Left ventricle myocardium inferior (tissue), 1 donor: ENCODE data around the gene RIOK1. TPM values are rescaled to one million over a fixed set of nuclear protein-coding genes. Genes with fewer than 3 reads are reported as not detected.

Source experiments
- DNase-seq: peaks from one replicate; pipeline ENCODE4 v3.0.0-alpha.2; 2020
- H3K27ac ChIP-seq: fragments of 200-600 bp; replicated peaks from 2 replicates; pipeline ENCODE4 v1.8.0; 2021
- H3K27me3 ChIP-seq: fragments of 200-600 bp; 2 replicates; pipeline ENCODE4 v1.8.0; 2021; ENCODE audit warnings: low read depth
- H3K36me3 ChIP-seq: fragments of 200-600 bp; 2 replicates; pipeline ENCODE4 v1.8.0; 2021
- H3K4me1 ChIP-seq: fragments of 200-600 bp; 2 replicates; pipeline ENCODE4 v1.8.0; 2021
- H3K4me3 ChIP-seq: fragments of 200-600 bp; 2 replicates; pipeline ENCODE4 v1.8.0; 2021; ENCODE audit warnings: mild to moderate bottlenecking, moderate library complexity
- H3K9me3 ChIP-seq: fragments of 200-600 bp; replicated peaks from 2 replicates; pipeline ENCODE4 v1.8.0; 2021
- CTCF ChIP-seq: fragments of 200-600 bp; IDR thresholded peaks from 2 replicates; pipeline ENCODE4 v1.8.0; 2021; ENCODE audit warnings: antibody characterized with exemption, mild to moderate bottlenecking, borderline replicate concordance
- intact Hi-C: fragments of 100-400 bp; cut with micrococcal nuclease; formaldehyde crosslinking; loops from one replicate; pipeline ENCODE4 v1.11.0; 2022
- total RNA-seq: library from RNA; stranded (reverse); fragmentation: NEBNext Ultra II Directional; extraction: Animal tissue kit (Norgen Biotek cat#: 25700); gene quantifications from one replicate; pipeline ENCODE4 v1.2.1, GENCODE V29; 2021
- donor health status: DM: no; HTN: yes; CAD: no; lungs with severe emphysema.

RIOK1 gene
- total RNA-seq, 1 donor from 2014 or later = 11.5 TPM

GRCh38 chr6:7404546-7404945 lies 14.9 kb downstream of the RIOK1 start:
- Histone ChIP-seq H3K27ac (no peak overlapping the region), H3K9me3 (no peaks in the 10 kb centered on the region), H3K36me3 (peaks cover 90% of the 10 kb centered on the region)

GRCh38 chr6:7406743-7407142 lies 17.1 kb downstream of the RIOK1 start:
- Histone ChIP-seq H3K27me3 (no peaks in the 10 kb centered on the region), H3K4me3 (no peak overlapping the region), H3K4me1 (no peaks in the 10 kb centered on the region), H3K9me3 (no peaks in the 10 kb centered on the region), H3K27ac (no peak overlapping the region), H3K36me3 (peaks cover 93% of the 10 kb centered on the region)
- intact Hi-C loops = loop anchor here (10.0 kb wide), 1 partner anchor 198 kb away; no protein-coding TSS in a partner anchor
- DNase-seq = no peak
- no peak for TF ChIP-seq CTCF

More at GRCh38 chr6:7404546-7404945, 14.9 kb downstream of the RIOK1 start:
- Histone ChIP-seq H3K4me3 (no peak overlapping the region), H3K27me3 (no peaks in the 10 kb centered on the region), H3K4me1 (no peaks in the 10 kb centered on the region)
- no peak for TF ChIP-seq CTCF
- no peak for DNase-seq
- intact Hi-C loops = loop anchor here (10.0 kb wide), 1 partner anchor 200 kb away; no protein-coding TSS in a partner anchor

- peaks cover 93% of the 10 kb centered on the region for H3K36me3 ChIP-seq
- intact Hi-C loops = loop anchor here (10.0 kb wide), 1 partner anchor 195 kb away; no protein-coding TSS in a partner anchor
- H3K4me3 ChIP-seq = no peak overlapping the region
- TF ChIP-seq CTCF = no peak
- no peaks in the 10 kb centered on the region for H3K9me3 ChIP-seq
- no peak for DNase-seq
- no peaks in the 10 kb centered on the region for H3K4me1 ChIP-seq
- H3K27ac ChIP-seq = no peak overlapping the region
- H3K27me3 ChIP-seq = no peaks in the 10 kb centered on the region
These were observed 20.1 kb downstream of the RIOK1 start for GRCh38 chr6:7409740-7410139.

- no peak for TF ChIP-seq CTCF
- H3K36me3 ChIP-seq = peaks cover 93% of the 10 kb centered on the region
- DNase-seq = no peak
- intact Hi-C loops = no loop called here
- no peak overlapping the region for H3K4me3 ChIP-seq
- H3K27me3 ChIP-seq = no peaks in the 10 kb centered on the region
- H3K4me1 ChIP-seq = no peaks in the 10 kb centered on the region
- no peaks in the 10 kb centered on the region for H3K9me3 ChIP-seq
- H3K27ac ChIP-seq = no peak overlapping the region
These were observed 21.2 kb downstream of the RIOK1 start for GRCh38 chr6:7410851-7411250.

DNA sequence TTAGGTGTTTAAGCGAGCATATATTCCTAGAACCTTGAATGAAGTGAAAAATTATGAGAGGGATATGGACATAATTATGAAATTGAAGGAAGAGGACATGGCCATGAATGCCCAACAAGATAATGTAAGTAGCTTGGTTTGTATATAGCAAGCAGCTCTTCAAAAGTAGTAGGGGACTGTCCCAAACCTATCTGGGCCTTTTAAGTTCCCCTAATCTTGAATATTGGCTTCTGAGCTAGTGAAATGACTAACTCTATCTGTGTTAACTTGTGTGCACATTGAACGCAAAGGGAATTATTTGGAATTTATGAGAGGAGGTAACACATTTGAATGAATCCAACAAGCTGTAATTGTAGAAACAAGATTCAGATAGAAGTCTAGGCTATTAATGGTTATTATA lies 21.7 kb downstream of the RIOK1 start:
- no peak overlapping the region for H3K27ac ChIP-seq
- no peak overlapping the region for H3K4me3 ChIP-seq
- intact Hi-C loops = no loop called here
- no peaks in the 10 kb centered on the region for H3K9me3 ChIP-seq
- TF ChIP-seq CTCF = no peak
- peaks cover 93% of the 10 kb centered on the region for H3K36me3 ChIP-seq
- no peaks in the 10 kb centered on the region for H3K4me1 ChIP-seq
- DNase-seq = no peak
- no peaks in the 10 kb centered on the region for H3K27me3 ChIP-seq
